Astrocyte (in vitro differentiated cells and primary cell): ENCODE measurements around the gene RBM20. TPM values are rescaled to one million over a fixed set of nuclear protein-coding genes. Genes with fewer than 3 reads are reported as not detected.
A peak's percentile ranks its signal among the peaks of the same experiment; 100 is the strongest.

Experiments
- DNase-seq: peaks from one replicate; pipeline ENCODE4 v3.0.0-alpha.2; 2010; ENCODE audit warnings: low read depth
- FAIRE-seq: peaks from 2 replicates; lab custom pipeline; 2011; peaks lifted over from hg19 to GRCh38; lab: Jason Lieb, UNC
- H2AFZ ChIP-seq: 2 replicates; pipeline ENCODE4 v1.6.0; 2012; ENCODE audit warnings: low read depth, low read length, inconsistent platforms
- H3K27ac ChIP-seq: 2 replicates; pipeline ENCODE4 v1.5.1; 2011; ENCODE audit warnings: low read depth, low read length, inconsistent platforms
- H3K27me3 ChIP-seq: 2 replicates; pipeline ENCODE4 v1.6.0; 2011; ENCODE audit warnings: low read length, inconsistent platforms; ENCODE audit not compliant: insufficient read depth
- H3K36me3 ChIP-seq: 2 replicates; pipeline ENCODE4 v1.5.1; 2011; ENCODE audit warnings: low read length, inconsistent platforms; ENCODE audit not compliant: insufficient read depth
- H3K4me1 ChIP-seq: 2 replicates; pipeline ENCODE4 v1.5.1; 2011; ENCODE audit warnings: low read length, inconsistent platforms; ENCODE audit not compliant: insufficient read depth
- H3K4me2 ChIP-seq: 2 replicates; pipeline ENCODE4 v1.6.0; 2012; ENCODE audit warnings: low read length, inconsistent platforms
- H3K4me3 ChIP-seq: 2 replicates; pipeline ENCODE4 v1.5.1; 2011; ENCODE audit warnings: low read depth, mild to moderate bottlenecking, low read length, inconsistent platforms; ENCODE audit not compliant: insufficient read depth
- H3K79me2 ChIP-seq: 2 replicates; pipeline ENCODE4 v1.6.0; 2012; ENCODE audit warnings: mild to moderate bottlenecking, low read length, inconsistent platforms; ENCODE audit not compliant: insufficient read depth
- H3K9ac ChIP-seq: 2 replicates; pipeline ENCODE4 v1.6.0; 2012; ENCODE audit warnings: mild to moderate bottlenecking, low read length, inconsistent platforms
- H3K9me3 ChIP-seq: 2 replicates; pipeline ENCODE4 v1.5.1; 2012; ENCODE audit warnings: low read depth, mild to moderate bottlenecking, low read length, inconsistent platforms; ENCODE audit not compliant: insufficient read depth
- H4K20me1 ChIP-seq: 2 replicates; pipeline ENCODE4 v1.6.0; 2012; ENCODE audit warnings: low read length, inconsistent platforms; ENCODE audit not compliant: insufficient read depth
- H3K27ac Mint-ChIP-seq: one replicate; pipeline ENCODE4 v1.8.0; 2021; ENCODE audit warnings: mild to moderate bottlenecking, mixed read lengths; ENCODE audit not compliant: unreplicated experiment
- H3K27me3 Mint-ChIP-seq: one replicate; pipeline ENCODE4 v1.8.0; 2021; ENCODE audit warnings: low read depth, mixed read lengths; ENCODE audit not compliant: unreplicated experiment
- H3K36me3 Mint-ChIP-seq: one replicate; pipeline ENCODE4 v1.8.0; 2021; ENCODE audit warnings: low read depth, mixed read lengths; ENCODE audit not compliant: unreplicated experiment
- H3K4me1 Mint-ChIP-seq: one replicate; pipeline ENCODE4 v1.8.0; 2021; ENCODE audit warnings: low read depth, mixed read lengths; ENCODE audit not compliant: unreplicated experiment
- H3K4me3 Mint-ChIP-seq: one replicate; pipeline ENCODE4 v1.8.0; 2021; ENCODE audit warnings: mild to moderate bottlenecking, moderate library complexity, mixed read lengths; ENCODE audit not compliant: unreplicated experiment
- H3K9me3 Mint-ChIP-seq: one replicate; pipeline ENCODE4 v1.8.0; 2021; ENCODE audit warnings: mild to moderate bottlenecking, mixed read lengths; ENCODE audit not compliant: unreplicated experiment
- EZH2 ChIP-seq: IDR thresholded peaks from 2 replicates; pipeline ENCODE4 v1.6.1; 2012; ENCODE audit warnings: mild to moderate bottlenecking, low read length, inconsistent platforms; ENCODE audit not compliant: insufficient read depth
- total RNA-seq: library from RNA; stranded (reverse); gene quantifications from 2 replicates; pipeline ENCODE4 v1.2.1, GENCODE V29; 2021
- TF ChIP-seq, protein P1 (sequence below): IDR thresholded peaks from 2 replicates; pipeline ENCODE4 v1.5.1; 2011; ENCODE audit warnings: low read depth, mild to moderate bottlenecking, inconsistent platforms, low read length, moderate library complexity; ENCODE audit not compliant: insufficient read depth

Gene RBM20
- total RNA-seq, 1 donor from 2014 or later: 1.5 TPM

DNA sequence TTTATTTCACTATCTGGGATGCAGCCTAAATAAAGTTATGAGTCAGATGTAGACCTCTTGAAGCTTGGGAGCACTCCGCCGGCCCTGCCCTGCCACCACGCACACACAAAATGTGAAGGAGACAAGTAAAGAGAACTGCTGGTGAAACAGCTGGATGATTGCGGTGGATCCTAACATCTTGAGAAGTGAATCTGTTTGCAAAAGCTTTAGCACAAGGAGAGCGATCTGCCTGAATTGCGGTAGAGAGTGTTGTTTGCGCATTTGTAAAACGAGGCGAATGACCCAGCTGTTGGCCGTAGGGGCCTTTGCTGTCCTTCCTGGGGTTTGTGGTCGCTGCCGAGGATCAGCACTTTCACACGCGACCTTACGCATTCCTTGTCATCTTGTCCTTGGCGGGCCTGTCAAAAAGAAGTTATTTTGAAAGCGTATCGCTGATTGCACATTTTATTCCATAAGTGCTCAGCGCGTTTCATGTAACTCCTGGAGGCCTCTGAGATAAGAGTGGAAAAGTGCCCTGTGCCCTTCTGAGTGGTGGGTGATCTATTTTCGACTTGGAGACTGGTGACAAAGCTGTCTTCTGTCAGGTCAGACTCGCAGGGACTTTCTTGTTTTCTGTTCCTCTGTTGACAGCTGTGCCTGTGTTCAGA, 40.8 kb downstream of the RBM20 start:
- Mint-ChIP-seq H3K36me3 (no peaks in the 10 kb centered on the region), H3K4me3 (no peak overlapping the region), H3K4me1 (peaks cover 20% of the 10 kb centered on the region), H3K9me3 (no peaks in the 10 kb centered on the region), H3K27me3 (no peaks in the 10 kb centered on the region), H3K27ac (no peak overlapping the region)
- H2AFZ ChIP-seq: peak overlapping the region; percentile 3
- no peaks in the 10 kb centered on the region for H3K9me3 ChIP-seq
- no peak for TF ChIP-seq EZH2
- TF ChIP-seq, protein P1, sequence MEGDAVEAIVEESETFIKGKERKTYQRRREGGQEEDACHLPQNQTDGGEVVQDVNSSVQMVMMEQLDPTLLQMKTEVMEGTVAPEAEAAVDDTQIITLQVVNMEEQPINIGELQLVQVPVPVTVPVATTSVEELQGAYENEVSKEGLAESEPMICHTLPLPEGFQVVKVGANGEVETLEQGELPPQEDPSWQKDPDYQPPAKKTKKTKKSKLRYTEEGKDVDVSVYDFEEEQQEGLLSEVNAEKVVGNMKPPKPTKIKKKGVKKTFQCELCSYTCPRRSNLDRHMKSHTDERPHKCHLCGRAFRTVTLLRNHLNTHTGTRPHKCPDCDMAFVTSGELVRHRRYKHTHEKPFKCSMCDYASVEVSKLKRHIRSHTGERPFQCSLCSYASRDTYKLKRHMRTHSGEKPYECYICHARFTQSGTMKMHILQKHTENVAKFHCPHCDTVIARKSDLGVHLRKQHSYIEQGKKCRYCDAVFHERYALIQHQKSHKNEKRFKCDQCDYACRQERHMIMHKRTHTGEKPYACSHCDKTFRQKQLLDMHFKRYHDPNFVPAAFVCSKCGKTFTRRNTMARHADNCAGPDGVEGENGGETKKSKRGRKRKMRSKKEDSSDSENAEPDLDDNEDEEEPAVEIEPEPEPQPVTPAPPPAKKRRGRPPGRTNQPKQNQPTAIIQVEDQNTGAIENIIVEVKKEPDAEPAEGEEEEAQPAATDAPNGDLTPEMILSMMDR: no peak
- peaks cover 25% of the 10 kb centered on the region for H3K4me1 ChIP-seq
- H3K27ac ChIP-seq: no peak overlapping the region
- peak overlapping the region; percentile 8 for H3K9ac ChIP-seq
- FAIRE-seq (no peak), DNase-seq (peak; percentile 57)
- no peaks in the 10 kb centered on the region for H3K36me3 ChIP-seq
- no peaks in the 10 kb centered on the region for H3K79me2 ChIP-seq
- H3K4me2 ChIP-seq: peak overlapping the region; percentile 26
- H4K20me1 ChIP-seq: no peaks in the 10 kb centered on the region
- H3K4me3 ChIP-seq: no peak overlapping the region
- no peaks in the 10 kb centered on the region for H3K27me3 ChIP-seq

DNA sequence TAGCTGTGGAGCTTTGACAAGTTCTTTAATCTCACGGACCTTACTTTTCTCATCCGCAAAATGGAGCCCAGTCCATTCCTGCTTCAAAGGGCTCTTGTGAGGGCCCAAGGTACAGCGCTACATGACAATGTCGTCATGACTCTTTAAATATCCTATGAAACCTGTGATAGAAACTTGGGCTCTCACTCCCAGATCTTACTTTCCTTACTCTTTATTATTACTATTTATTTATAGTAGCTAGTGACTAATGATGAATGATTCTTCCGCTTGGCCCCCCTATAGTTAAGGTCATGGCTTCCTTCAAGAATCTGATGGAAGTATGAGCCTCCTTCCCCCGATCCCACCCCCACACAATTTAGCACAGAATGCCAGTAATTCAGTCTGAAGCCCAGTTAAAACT, 41.9 kb downstream of the RBM20 start:
- Histone ChIP-seq H3K79me2 (no peaks in the 10 kb centered on the region), H3K27ac (peak overlapping the region; percentile 62), H2AFZ (no peak overlapping the region), H3K36me3 (no peaks in the 10 kb centered on the region), H3K9me3 (no peaks in the 10 kb centered on the region), H3K9ac (no peak overlapping the region), H3K4me2 (peak overlapping the region; percentile 63), H3K27me3 (no peaks in the 10 kb centered on the region), H3K4me1 (peaks cover 20% of the 10 kb centered on the region), H3K4me3 (no peak overlapping the region), H4K20me1 (no peaks in the 10 kb centered on the region)
- Mint-ChIP-seq H3K4me1 (peaks cover 10% of the 10 kb centered on the region), H3K27ac (no peak overlapping the region), H3K36me3 (no peaks in the 10 kb centered on the region), H3K27me3 (no peaks in the 10 kb centered on the region), H3K4me3 (no peak overlapping the region), H3K9me3 (no peaks in the 10 kb centered on the region)
- TF ChIP-seq EZH2: no peak
- TF ChIP-seq, protein P1: no peak
- DNase-seq (peak; percentile 51), FAIRE-seq (no peak)

DNA sequence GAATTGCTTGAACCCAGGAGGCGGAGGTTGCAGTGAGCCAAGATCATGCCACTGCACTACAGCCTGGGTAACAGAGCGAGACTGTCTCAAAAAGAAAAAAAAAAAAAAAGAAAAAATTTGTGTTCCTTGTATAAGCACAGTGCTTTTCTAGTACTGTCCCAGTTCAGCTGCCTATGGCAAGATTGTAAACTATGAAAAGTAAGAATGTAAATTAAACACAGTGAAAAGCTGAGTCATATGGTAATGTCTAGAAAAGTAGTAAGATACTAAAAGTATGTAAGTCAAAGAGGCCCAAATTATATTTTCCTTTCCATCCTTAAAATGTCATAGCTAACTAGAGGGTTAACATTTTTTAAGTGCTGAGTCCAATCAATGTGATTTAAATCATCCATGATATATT, 42.8 kb downstream of the RBM20 start:
- Histone ChIP-seq H3K4me2 (no peak overlapping the region), H3K4me1 (peaks cover 20% of the 10 kb centered on the region), H4K20me1 (no peaks in the 10 kb centered on the region), H3K36me3 (no peaks in the 10 kb centered on the region), H3K27ac (peak overlapping the region; percentile 7), H3K4me3 (no peak overlapping the region), H3K79me2 (no peaks in the 10 kb centered on the region), H3K9me3 (no peaks in the 10 kb centered on the region), H2AFZ (no peak overlapping the region), H3K27me3 (no peaks in the 10 kb centered on the region), H3K9ac (no peak overlapping the region)
- TF ChIP-seq, protein P1: no peak
- TF ChIP-seq EZH2: no peak
- H3K36me3 Mint-ChIP-seq: no peaks in the 10 kb centered on the region
- H3K27ac Mint-ChIP-seq: no peak overlapping the region
- H3K4me3 Mint-ChIP-seq: no peak overlapping the region
- DNase-seq (no peak), FAIRE-seq (no peak)
- peaks cover 10% of the 10 kb centered on the region for H3K4me1 Mint-ChIP-seq
- H3K27me3 Mint-ChIP-seq: no peaks in the 10 kb centered on the region
- peaks cover 1% of the 10 kb centered on the region for H3K9me3 Mint-ChIP-seq
